ENCODE results near the gene GSTO2. TPM values are rescaled to one million over a fixed set of nuclear protein-coding genes. Genes with fewer than 3 reads are reported as not detected.
A peak's percentile ranks its signal among the peaks of the same experiment; 100 is the strongest.

Gene GSTO2
- total RNA-seq, 1 donor from 2014 or later: not detected

DNA sequence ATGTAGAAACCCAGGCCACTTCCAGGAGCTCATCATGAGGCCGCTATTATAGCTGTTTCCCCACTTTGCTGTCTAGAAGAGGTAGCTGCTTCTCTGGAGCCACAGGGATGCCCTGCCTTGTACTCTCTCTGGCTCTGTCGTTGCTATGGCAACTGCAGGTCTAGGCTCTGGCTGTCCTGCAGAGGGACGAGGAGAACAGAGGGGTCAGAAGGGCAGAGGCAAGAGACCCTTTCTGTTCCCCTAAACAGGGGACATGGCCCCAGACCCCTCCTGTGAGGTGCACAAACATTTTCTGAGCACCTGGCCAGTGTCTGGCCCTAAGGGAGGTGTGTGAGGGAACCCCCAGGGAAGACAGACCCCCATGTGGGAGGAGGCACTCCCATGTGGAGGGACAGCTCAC, 37.9 kb downstream of the GSTO2 start:
- DNase-seq (ENCODE audit: low read depth): no peak

DNA sequence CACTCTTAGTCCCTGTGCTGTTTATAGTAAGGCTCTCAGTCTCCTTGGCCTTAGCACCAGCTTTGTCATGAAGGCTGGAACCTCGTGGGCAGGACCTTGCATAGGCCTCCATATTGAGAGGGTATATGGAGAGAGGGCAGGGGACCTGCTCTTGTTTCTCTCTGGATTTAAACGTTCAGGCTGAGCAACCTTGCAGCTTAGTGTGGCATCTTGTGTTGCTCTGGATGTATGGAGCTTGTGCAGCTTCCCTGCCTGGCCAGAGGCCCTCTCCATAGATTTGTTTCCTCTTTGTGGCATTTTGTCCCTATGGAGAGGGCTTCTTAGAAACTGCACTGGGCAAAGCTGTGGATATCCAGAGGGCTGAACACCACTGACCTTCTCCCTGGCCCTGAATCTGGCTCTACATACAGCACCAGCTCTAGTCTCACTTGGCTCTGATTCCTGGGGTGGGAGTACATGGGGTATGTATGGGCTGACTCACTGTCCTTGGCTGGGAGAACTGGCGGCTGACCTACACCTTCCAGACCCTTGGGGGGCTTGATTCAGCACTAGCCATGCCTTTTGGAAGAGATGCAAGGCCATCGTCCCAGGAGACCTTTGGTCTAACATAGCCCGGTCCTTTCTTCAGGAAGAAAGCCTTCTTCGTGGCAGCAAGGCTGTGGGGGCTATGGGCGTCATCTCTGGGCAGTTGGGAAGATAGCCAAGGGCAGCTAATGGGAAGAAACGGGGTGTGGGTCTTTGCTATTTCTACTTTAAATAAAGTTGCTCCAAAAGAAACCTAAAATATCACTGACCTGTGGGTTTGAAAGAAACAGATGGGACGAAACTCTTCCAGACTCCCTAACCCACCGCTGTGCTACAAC, 38.8 kb downstream of the GSTO2 start:
- DNase-seq (ENCODE audit: low read depth): no peak

DNA sequence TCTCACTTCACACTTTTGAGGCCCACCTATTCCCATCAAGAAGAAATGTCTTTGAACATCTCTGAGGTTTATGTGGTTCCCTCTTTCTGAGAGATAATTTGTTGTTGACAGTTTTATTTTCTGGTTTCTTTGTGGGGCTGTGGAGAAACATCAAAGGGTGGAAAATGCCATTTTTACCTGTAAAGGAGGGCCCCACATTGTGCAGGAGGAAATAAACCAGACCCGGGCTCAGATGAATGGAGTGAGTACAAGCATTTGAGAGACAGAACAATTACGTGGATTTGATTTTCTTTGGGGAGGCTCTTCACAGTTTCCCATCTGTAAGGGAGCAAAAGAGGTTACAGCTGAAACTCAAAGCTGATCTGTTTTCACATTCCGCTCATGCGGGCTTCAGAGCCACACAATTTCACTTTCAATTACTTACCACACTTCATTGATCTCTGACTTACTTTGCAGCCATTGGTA, 39.5 kb downstream of the GSTO2 start:
- no peak for DNase-seq (ENCODE audit: low read depth)

DNA sequence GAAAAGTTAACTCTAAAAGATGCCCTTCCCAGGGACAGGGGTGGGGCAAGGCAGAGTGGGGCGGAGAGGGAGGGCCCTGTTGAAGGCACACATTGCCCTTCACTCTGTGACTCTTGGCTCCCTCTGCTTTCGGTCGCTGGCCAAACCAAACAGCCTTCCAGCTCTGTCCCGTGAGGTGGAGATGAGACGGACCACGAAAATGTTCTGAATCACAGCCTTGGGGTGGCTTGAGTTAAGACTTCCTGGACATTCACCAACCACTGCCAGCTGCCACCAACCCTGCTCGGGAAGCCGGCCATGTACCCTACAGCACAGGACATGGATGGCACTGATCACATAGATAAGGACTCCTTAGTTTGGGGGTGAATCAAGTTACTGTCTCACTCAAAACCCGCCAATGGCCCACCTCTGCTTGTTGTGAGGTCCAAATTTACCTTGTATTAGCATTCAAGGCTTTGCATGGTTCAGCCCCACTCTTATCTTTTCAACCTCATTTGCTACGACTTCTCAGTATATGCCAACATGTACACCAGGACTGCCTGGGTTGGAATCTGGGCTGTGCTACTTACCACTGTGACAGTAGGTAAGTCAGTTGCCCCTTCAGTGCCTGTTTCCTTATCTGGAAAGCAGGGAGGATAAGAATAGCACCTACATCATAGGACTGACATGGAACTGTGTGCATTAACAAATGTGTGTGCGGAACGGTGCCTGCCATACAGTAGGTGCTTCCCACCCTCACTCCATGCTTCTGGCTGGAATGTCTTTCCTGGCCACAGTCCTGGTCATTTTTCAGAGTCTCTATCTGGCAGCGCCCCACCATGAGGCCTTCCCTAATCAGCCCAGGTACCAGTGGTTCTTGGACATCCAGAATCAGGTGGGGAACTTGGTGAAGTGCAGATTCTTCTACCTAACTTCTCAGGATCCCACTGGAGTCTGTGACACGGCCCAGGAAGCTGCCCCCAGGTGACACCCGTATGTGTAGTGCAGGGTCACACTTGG, 41.3 kb downstream of the GSTO2 start:
- peak; percentile 98 for DNase-seq (ENCODE audit: low read depth)

DNA sequence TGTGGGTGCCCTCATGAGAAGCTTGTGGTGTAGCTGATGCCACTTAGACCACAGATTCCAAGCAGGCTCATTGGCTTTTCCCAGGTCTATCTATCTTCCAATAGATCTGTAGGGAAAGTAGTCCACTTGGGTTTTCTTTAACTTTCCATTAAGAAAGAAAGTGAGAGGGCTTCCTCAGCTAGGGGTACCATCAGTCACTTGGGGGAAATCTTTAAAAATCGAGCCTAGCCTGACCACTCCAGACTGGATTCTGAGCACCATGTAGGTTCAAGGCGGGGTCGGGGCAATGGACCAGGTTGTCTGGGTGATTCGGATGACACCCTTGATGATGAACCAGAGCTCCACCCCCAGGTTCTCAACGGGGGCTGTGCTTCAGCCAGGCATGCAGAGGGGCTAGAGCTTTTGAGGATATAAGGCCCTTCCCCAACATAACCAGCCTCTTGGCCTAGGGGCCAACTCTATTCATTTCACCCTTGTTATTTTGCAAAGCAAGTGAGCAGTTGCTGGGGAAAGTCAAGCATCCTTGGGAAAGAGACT, 42.3 kb downstream of the GSTO2 start:
- DNase-seq (ENCODE audit: low read depth): no peak

DNA sequence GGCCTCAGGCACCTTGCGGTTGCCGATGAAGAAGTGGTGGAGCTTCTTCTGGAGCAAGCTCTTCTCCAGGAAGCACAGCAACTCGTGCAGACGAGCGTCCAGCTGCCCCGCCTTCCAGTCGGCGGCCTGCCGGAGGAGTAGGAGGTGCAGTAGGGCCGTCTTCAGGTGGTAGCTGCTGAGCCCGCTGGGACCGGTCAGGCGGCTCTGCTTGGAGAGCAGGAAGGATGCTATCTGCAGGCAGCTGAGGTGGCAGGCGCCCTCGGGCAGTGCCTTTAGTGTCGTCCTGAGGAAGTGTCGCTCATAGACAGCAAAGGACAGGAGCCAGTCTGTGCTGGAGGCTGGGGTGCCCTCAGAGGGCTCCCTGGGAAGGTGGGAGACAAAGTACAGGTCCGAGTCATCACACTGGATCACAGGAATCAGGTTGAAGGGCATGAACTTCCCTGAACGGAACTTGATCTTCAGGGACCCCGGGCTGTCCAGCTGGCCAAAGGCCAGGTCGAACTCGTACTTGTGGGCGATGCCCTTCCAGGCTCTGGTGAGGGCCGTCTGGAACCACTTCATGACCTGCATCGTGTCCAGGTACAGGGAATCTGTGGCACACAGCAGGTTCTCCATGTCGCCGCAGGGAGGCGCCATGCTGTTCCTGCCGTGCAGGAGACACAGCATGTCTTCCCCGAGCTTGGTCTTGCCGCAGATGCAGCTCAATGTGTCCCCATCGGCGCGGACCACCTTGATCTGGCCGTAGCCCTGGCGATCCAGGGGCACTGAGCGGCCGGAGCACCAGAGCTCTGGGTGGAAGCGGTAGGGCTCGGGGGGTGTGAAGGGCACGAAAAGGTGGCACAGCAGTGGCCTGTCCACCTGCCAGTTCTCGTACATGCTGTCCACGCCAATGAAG, 45.9 kb downstream of the GSTO2 start:
- no peak for DNase-seq (ENCODE audit: low read depth)

DNA sequence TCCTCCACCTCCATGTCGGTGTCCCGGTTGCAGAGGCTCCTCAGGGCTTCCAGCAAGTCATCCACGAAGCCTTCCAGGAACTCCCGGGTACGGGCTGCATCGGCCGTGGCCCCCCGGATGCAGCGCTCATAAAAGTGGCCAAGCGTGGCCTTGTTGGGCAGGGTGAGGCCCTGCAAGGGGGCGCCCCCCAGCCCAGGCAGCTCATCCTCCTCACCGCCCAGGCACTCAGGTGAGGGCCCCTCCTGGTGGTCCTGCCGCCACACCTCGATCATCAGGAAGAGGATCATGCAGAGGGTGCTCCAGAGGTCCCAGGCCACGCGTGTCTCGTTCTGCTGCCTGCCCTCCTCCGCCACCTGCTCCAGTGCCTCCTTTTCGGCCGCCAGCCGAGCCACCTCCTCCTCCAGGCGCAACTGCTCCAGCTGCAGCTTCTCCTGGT, 46.5 kb downstream of the GSTO2 start:
- no peak for DNase-seq (ENCODE audit: low read depth)

DNA sequence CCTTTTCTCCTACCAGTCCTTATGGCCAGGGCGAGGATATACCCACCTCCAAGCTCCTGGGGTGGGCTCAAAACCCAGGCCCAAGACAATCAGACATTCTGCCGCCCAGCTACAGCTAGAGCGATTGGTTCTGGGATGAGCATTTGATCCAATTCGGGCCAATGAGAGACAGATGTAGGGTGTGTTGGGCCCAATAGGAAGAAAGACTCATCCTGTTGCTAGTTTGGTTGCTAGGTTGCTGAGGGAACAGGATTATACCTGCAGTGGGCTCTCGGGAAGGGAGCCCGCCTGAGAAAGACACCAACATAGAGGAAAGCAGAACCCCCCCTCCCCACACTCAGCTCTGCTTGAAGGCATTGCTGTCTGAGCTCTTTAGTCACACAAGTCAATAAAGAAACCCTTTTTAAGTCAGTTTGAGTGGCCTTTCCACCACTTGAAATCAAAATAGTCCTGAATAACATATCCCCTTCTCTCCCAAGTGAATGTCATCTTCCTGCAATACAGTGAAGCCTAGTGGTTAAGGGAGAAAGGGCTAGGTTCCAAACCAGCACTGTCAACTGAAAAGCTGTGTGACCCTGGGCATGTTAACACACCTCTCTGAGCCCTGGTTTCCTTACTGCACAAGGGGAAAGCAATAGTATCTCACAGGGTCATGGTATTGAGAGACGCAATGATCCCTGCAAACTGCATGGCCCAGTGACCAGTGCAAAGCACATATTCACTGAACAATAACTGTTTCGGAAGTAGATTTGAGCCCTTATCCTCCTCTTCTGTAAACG, 47.5 kb downstream of the GSTO2 start:
- no peak for DNase-seq (ENCODE audit: low read depth)

DNA sequence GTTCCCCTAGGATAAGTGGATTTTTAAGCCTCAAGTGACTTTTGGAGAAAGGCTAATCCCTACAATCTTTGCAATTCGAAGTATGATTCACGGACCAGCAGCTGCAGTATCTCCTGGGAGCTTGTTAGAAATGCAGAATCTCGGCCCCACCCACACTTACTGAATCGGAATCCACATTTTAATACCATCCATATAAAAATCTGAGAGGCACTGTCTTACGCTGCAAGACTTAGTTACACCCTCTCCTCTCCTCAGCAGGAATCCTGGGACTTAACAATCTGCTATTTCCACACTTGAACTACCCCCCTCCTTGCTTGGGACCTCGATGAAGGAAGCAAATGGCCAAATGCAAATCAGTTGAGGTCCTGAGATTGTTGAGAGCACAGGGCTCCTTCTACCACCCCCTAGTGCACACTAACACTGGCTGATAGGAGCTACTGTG, 48.3 kb downstream of the GSTO2 start:
- peak; percentile 87 for DNase-seq (ENCODE audit: low read depth)

DNA sequence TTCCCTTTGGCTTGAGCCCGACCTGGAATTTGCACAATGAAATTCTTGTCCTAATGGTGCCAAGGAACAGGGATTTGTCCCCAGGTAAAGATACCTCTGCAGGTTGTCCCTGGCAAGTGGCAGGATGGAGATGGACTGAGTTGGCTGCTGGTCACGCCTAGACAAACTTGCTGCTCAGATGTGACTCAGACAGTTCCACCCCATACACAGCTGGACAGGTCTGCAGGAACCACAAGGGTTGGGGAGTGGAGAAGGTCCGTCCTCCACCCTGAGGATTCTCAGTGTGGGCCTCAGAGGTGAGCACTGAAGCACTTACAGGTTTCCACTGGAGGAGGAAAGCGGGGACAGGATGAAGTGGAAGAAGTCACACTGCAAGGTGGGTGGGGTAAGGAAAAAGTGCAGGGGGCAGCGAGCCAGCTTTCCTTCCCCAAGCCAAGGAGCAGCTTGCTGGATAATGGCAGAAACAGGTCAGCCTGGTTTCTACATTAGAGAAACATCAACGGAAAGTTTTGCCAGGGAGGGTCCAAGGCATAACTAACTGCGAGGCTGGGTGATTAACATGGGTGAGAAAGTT, 48.8 kb downstream of the GSTO2 start:
- DNase-seq (ENCODE audit: low read depth): no peak

DNA sequence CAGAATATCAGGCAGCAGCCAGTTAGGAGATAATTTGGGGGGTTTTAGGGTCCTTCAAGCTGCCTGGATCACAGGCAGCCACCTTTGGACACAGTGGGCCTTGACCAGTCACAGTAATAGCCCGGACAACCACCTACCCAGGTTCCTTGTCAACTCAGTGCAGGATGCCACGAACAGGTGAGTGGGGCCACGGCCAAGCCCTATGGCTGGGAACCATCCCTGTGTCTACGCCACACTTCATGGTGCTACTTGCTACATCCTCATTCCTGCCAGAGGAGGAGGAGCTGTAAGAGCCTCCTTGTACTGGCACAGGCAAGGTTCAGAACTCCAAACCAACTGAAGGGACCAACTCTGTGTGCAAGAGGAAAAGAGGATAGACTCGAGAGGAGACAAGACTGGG, 49.3 kb downstream of the GSTO2 start:
- no peak for DNase-seq (ENCODE audit: low read depth)

DNA sequence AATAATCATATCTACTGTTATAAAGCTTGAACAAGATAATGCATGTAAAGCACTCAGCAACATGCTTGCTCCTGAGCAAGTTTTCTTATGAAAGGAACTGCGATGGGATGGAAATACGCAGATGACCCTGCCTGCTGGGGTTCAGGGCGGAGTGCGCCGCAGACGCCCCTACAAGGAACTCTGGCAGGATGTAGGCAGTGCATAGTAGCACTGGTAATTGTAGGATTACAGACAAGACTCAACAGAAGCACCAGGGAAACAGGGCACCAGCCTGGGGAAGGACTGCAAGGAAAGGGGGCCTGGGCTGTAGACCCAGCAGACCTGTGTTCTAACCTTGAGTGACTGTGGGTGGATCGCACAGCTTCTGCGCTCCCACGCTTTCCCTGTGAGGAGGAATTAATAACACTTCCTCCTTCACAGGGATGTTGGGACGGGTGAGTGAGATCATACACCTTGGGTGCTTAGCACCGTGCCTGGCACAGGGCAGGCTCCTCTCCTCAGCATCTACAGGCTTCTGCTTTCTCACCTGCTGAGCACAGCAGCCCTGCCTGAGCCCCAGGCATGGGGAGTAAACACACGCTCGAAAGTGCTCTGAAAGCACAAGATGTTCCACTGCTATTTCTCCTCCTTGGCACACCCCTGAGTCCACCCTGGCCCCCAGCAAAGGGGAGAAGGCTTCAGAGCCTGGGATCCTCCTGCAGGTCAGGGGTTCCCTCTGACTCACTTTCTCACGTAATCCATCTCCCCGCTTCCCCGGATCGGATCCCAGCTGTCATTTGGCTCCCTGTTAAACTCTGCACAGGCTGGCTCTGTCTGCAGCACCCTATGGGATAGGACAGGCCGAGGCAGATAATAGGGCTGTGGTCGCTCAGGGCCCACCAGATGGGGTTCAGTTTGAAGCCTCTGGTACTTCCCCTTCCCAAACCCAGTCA, 50.1 kb downstream of the GSTO2 start:
- peak; percentile 53 for DNase-seq (ENCODE audit: low read depth)

DNA sequence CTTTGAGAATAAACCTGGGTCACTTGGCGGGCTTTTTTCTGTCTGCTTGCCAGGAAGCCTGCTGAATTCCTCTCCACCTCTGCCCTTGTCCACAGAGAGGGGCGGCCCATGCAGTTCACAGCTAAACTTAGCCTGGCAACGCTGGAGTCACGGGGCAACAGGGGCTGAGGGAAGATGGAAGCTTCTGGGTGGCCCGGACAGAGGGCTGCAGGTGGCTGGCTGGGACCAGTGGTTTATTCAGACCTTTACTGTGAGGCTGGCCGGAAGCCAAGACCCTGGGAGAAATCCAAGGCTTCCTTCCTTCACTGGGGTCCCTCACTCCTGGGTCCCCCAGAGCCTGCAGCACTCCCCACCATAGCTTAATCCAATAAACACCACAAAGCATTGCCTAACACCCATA, 52.2 kb downstream of the GSTO2 start:
- DNase-seq (ENCODE audit: low read depth): no peak

DNA sequence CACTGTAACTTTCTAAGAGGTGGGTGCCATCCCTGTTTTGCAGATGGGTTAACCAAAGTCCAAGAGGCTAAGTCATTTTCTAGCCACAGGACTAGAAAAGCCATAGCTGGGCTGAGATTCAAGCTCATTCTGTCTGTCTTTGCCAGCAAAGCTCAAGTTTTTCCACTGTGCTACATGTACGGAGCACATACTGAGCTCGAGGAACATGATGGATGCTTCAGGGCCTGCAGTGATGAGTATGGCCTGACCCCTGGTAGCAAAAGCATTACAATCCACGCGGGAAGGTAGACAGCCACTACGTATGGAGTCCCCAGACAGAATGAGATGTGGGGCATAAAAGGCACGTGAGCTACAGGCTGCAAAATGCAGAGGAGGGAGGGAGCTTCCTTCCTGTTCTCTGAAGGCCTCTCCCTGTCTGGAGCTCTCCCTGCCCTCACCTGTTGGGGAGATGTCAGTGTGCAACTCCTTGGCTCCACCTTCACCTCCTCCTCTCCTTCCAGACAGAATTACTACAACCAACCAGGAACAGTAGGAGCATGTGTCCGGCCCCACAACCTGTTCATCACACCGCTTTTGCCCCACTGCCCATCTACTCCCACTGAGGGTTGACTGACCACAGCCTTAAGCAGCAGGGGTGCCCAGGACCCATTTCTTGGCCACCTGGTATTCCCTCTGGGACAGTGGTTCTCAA, 52.9 kb downstream of the GSTO2 start:
- DNase-seq (ENCODE audit: low read depth): no peak

DNA sequence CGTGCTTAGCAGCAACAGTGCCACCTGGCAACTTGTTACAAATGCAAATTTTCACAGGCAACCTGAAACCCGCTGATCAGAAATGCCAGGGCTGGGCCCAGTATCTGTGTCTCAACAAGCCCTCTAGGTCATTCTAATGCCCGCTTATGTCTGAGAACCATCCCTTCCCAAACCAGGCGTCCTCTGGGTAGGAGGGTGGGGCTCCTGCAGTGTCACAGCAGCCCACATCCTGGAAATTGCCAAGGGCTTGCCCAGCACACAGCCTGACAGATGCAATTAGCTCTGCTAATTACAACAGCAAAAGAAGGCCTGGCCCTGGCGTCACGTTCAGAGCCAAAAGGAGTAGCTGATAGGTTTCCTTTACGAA, 53.4 kb downstream of the GSTO2 start:
- no peak for DNase-seq (ENCODE audit: low read depth)

DNA sequence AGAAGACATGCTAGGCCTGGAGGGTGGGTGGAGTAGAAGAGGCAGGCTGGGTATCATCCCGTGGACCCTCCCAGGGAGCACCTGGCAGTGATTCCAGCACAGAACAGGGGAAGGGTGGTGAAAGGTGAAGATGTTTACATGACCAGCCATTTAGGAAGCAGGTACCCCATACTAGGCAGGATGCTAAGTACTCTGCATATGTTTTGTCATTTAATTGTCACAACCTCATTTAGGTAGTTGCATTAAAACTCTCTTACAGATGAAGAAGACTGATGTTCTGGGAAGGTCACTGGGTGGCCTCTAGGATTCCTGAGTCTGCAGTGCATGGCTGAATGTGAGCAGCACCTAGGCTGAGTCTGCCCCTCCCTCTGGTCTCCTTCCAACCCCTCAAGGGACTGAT, 54.1 kb downstream of the GSTO2 start:
- no peak for DNase-seq (ENCODE audit: low read depth)

DNA sequence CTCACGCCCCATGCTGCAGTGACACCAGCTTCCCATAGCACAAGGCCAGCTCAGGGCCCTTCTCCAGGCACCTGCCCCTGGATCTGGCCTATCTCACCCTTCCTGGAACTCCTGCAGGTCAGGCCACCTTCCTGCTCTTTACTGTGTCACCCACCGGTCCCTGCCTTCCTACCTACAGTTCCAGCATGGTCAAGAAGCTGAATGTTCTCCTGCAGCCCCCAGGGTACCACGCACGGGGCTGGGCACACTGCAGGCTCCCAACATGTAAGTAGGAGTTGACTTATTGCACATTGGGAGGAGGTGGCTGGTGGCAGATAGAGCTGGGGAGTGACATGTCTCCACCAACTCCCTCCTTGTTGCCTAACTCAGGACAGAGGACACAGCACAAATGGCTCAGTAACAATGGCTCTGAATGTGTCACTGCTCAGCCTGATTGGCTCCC, 54.8 kb downstream of the GSTO2 start:
- DNase-seq (ENCODE audit: low read depth): no peak

DNA sequence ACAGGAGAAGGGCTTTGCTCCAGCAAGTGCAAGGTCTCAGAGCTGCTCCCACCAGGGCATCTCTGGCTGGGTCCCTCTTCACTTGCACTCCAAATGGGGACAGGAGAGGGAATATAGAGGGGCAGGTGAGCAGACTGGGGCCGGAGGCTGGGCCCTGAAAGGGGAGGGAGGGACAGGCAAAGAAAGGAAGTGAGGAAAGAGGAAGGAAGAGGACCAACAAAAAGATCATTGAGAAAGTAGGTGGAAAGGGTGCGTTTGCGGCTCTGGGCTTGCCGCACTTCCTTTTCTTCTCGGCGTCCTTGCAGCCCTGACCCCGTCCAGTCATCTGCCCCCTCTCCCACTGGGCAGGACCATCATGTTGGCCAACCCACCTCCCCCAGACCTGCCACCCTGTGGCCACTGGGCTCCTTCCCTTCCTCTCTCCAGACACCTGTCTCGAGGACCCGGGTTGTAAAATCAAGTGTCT, 55.3 kb downstream of the GSTO2 start:
- no peak for DNase-seq (ENCODE audit: low read depth)

Measured in myocyte (in vitro differentiated cells).